ENCODE results near the gene AAK1. TPM values are rescaled to one million over a fixed set of nuclear protein-coding genes. Genes with fewer than 3 reads are reported as not detected.

Gene AAK1
- total and polyA plus RNA-seq, 2 of the 13 experiments (the other 11 are each of a cell fraction or from before 2014, with no cell fraction given): 9.8 to 10.3 TPM

- POLR2A ChIA-PET: no interaction called here
- no TSS peak for BruUV-seq (replicated peaks)
- FAIRE-seq: no peak
- TF ChIP-seq, protein P1, sequence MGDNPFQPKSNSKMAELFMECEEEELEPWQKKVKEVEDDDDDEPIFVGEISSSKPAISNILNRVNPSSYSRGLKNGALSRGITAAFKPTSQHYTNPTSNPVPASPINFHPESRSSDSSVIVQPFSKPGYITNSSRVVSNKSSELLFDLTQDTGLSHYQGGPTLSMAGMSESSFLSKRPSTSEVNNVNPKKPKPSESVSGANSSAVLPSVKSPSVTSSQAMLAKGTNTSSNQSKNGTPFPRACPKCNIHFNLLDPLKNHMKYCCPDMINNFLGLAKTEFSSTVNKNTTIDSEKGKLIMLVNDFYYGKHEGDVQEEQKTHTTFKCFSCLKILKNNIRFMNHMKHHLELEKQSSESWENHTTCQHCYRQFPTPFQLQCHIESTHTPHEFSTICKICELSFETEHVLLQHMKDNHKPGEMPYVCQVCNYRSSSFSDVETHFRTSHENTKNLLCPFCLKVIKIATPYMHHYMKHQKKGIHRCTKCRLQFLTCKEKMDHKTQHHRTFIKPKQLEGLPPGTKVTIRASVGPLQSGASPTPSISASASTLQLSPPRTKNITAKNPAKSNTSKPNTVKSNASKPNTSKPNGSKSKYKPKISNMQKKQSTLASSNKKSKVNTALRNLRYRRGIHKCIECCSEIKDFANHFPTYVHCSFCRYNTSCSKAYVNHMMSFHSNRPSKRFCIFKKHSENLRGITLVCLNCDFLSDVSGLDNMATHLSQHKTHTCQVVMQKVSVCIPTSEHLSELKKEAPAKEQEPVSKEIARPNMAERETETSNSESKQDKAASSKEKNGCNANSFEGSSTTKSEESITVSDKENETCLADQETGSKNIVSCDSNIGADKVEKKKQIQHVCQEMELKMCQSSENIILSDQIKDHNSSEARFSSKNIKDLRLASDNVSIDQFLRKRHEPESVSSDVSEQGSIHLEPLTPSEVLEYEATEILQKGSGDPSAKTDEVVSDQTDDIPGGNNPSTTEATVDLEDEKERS (CRISPR knock-in tag; IDR thresholded peaks at IDR 0.05): no peak
- TF ChIP-seq SKI (IDR thresholded peaks at IDR 0.05; ENCODE audit: partially characterized antibody) (no peak), JUN (CRISPR knock-in tag; IDR thresholded peaks at IDR 0.05) (no peak), ZNF432 (CRISPR knock-in tag; IDR thresholded peaks at IDR 0.05; ENCODE audit: borderline replicate concordance) (no peak), ADNP (CRISPR knock-in tag; IDR thresholded peaks at IDR 0.05) (no peak), ZFP91 (CRISPR knock-in tag; IDR thresholded peaks at IDR 0.05; ENCODE audit: borderline replicate concordance) (no peak), ZNF251 (CRISPR knock-in tag; IDR thresholded peaks at IDR 0.05) (no peak), MTA1 (CRISPR knock-in tag; IDR thresholded peaks at IDR 0.05; ENCODE audit: borderline replicate concordance) (no peak), ZNF83 (CRISPR knock-in tag; IDR thresholded peaks at IDR 0.05; ENCODE audit: borderline replicate concordance) (no peak)
- TF ChIP-seq, protein P2, sequence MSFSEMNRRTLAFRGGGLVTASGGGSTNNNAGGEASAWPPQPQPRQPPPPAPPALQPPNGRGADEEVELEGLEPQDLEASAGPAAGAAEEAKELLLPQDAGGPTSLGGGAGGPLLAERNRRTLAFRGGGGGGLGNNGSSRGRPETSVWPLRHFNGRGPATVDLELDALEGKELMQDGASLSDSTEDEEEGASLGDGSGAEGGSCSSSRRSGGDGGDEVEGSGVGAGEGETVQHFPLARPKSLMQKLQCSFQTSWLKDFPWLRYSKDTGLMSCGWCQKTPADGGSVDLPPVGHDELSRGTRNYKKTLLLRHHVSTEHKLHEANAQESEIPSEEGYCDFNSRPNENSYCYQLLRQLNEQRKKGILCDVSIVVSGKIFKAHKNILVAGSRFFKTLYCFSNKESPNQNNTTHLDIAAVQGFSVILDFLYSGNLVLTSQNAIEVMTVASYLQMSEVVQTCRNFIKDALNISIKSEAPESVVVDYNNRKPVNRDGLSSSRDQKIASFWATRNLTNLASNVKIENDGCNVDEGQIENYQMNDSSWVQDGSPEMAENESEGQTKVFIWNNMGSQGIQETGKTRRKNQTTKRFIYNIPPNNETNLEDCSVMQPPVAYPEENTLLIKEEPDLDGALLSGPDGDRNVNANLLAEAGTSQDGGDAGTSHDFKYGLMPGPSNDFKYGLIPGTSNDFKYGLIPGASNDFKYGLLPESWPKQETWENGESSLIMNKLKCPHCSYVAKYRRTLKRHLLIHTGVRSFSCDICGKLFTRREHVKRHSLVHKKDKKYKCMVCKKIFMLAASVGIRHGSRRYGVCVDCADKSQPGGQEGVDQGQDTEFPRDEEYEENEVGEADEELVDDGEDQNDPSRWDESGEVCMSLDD (CRISPR knock-in tag; IDR thresholded peaks at IDR 0.05; ENCODE audit: borderline replicate concordance): no peak
Measured at GRCh38 chr2:69566669-69567068, 76.9 kb downstream of the AAK1 start.

More at GRCh38 chr2:69566669-69567068, 76.9 kb downstream of the AAK1 start:
- no peak overlapping the region for H2AFZ ChIP-seq (ENCODE audit: low read length)
- no peak overlapping the region for H3K4me3 ChIP-seq (replicated peaks in 1 of 3; ENCODE audit: insufficient read depth in 1 of 3, low read depth in 2 of 3, low read length in 3 of 3)
- ATAC-seq (no peak), DNase-seq (ENCODE audit: low spot score) (no peak)
- peaks cover 5% of the 10 kb centered on the region; the same call in 1 of the 2 replicates for H4K20me1 ChIP-seq (ENCODE audit: insufficient read depth, low read length)
- no peaks in the 10 kb centered on the region for H3K9me3 ChIP-seq (ENCODE audit: low read length)
- in situ Hi-C loops (cut with HindIII; ENCODE audit: extremely low pct_ligation_motif_present, low pct_unique_long_range_greater_than_20kb) (loop anchor here (10.0 kb wide), 1 partner anchor 248 kb away; no protein-coding TSS in a partner anchor), intact Hi-C loops (cut with micrococcal nuclease; ENCODE audit: unreplicated experiment) (loop anchor here (5.0 kb wide), 1 partner anchor 76 kb away; the partner anchor contains the start of gene AAK1)
- H3K4me1 ChIP-seq (ENCODE audit: insufficient read depth, low read length): peaks cover 28% of the 10 kb centered on the region
- no peaks in the 10 kb centered on the region for H3K36me3 ChIP-seq (replicated peaks in 1 of 2; ENCODE audit: control insufficient read depth in 1 of 2, insufficient read depth in 2 of 2, low read length in 2 of 2)
- H3K4me2 ChIP-seq (ENCODE audit: low read depth, low read length): no peak overlapping the region
- CTCF ChIA-PET (ENCODE audit: low intra/inter-chr PET ratio, low total read pairs): no interaction called here
- no peak overlapping the region for H3K9ac ChIP-seq (ENCODE audit: insufficient read depth, low read depth, low read length)
- 94% methylated on average over 4 of the region's 4 CpGs for WGBS (ENCODE audit: low lambda C conversion rate)
- no peaks in the 10 kb centered on the region for H3K79me2 ChIP-seq (ENCODE audit: insufficient read depth, low read length)
- no peaks in the 10 kb centered on the region for H3K27me3 ChIP-seq (ENCODE audit: control insufficient read depth in 1 of 2, insufficient read depth in 2 of 2, low read length in 2 of 2)
- H3K27ac ChIP-seq (ENCODE audit: extremely low read length, insufficient read depth, low read length): no peak overlapping the region
